Measurements from ENCODE around the gene PIAS1.
"Not testable (repeated sequence)": the region's sequence is repeated elsewhere in the genome, so short reads cannot be mapped to it uniquely, and the experiment has no call there.

Gene PIAS1

DNA sequence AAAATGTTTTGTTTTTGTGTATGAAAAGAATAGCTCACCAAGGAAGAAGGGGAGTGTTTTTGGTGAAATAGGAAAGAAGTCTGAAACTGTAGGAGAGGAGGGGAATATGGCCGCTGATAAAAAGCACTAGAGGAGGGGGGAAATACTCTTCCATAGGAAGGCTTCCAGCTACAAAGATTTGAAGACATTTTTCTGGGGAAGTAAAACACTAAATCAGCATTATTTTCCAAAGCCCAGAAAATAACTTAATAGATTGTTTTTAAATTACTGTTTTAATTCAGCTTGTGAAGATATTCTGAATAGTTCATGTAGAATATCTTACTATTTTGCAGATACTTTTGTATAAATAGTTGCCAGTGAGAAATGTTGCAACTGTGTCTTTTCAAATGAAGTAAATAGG, 96.1 kb downstream of the PIAS1 start:
- Histone ChIP-seq H3K36me3 (ENCODE audit: control insufficient read depth, insufficient read depth, low read length) (peaks cover 9% of the 10 kb centered on the region), H3K4me1 (ENCODE audit: control insufficient read depth, insufficient read depth, low read length, poor library complexity, severe bottlenecking) (no peaks in the 10 kb centered on the region), H3K27ac (ENCODE audit: low read depth, low read length, severe bottlenecking) (no peak overlapping the region), H3K4me3 (ENCODE audit: extremely low read depth, insufficient read depth, low read length, poor library complexity, severe bottlenecking) (no peak overlapping the region), H3K9me3 (ENCODE audit: control insufficient read depth, low read length) (no peaks in the 10 kb centered on the region)
- WGBS, 2 experiments (ENCODE audit: insufficient coverage in 2 of 2), result no CpG with 5 or more reads among the region's 1 CpG

- H3K9me3 ChIP-seq (ENCODE audit: control insufficient read depth, low read length), result no peaks in the 10 kb centered on the region
- H3K4me1 ChIP-seq (ENCODE audit: control insufficient read depth, insufficient read depth, low read length, poor library complexity, severe bottlenecking), result no peaks in the 10 kb centered on the region
- H3K36me3 ChIP-seq (ENCODE audit: control insufficient read depth, insufficient read depth, low read length), result peaks cover 9% of the 10 kb centered on the region
- no CpG with 5 or more reads among the region's 1 CpG for WGBS, 2 experiments (ENCODE audit: insufficient coverage in 2 of 2)
- no peak overlapping the region for H3K4me3 ChIP-seq (ENCODE audit: extremely low read depth, insufficient read depth, low read length, poor library complexity, severe bottlenecking)
- no peak overlapping the region for H3K27ac ChIP-seq (ENCODE audit: low read depth, low read length, severe bottlenecking)
Observed at GRCh38 chr15:68151277-68151676, 97.2 kb downstream of the PIAS1 start.

DNA sequence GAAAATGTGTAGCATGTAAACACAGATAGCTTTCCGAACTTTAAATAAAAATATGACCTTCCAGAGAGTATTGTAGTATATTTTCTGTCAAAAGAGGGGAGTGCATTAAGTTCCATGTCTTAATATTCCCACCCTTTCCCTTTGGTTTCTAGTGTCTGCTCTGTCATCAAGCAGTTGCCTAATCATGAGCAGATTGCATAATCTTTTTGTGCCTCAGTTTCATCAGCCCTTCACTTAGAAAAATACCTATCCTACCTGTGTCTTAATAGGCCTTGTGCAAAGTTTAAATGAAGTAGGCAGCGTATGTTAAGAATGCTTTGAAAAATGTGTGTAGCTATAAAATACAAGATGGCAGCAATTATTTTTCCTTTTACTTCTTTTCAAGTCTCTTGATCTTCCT, 98.2 kb downstream of the PIAS1 start:
- no peaks in the 10 kb centered on the region for H3K9me3 ChIP-seq (ENCODE audit: control insufficient read depth, low read length)
- H3K36me3 ChIP-seq (ENCODE audit: control insufficient read depth, insufficient read depth, low read length), result peaks cover 16% of the 10 kb centered on the region
- H3K27ac ChIP-seq (ENCODE audit: low read depth, low read length, severe bottlenecking), result no peak overlapping the region
- H3K4me3 ChIP-seq (ENCODE audit: extremely low read depth, insufficient read depth, low read length, poor library complexity, severe bottlenecking), result no peak overlapping the region
- WGBS, 2 experiments (ENCODE audit: insufficient coverage in 2 of 2), result no CpG with 5 or more reads among the region's 2 CpGs
- H3K4me1 ChIP-seq (ENCODE audit: control insufficient read depth, insufficient read depth, low read length, poor library complexity, severe bottlenecking), result no peaks in the 10 kb centered on the region

DNA sequence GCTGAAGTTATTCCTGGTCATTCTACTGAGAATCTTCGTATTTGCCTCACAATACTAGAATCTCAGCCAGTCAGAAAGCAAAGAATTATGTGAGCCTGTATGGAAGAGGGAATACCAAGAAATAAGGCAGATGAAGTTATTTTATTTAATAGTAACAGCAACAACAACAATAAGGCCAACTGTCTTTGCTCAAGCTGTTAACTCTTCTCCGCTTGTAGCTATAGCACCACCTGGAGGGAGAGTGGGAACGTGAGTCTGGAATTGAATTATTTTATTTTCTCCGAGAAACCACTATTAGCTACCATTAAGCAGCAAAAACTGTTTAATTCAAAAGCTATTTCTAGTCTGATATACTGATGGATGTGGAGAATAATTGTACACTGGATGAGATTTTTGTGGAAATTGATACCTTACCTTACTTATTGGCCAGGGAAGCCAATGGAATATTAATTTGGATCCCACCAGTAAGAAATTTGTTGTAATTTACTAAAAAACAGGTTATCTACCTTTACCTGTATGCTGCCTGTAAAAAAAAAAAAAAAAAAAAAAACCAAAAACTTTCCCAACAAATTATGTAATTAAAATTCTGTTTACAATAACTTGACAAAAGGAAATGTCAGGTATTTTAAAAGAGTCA, 100.9 kb downstream of the PIAS1 start:
- WGBS, 2 experiments (ENCODE audit: insufficient coverage in 2 of 2), result no CpG with 5 or more reads among the region's 4 CpGs
- no peaks in the 10 kb centered on the region for H3K4me1 ChIP-seq (ENCODE audit: control insufficient read depth, insufficient read depth, low read length, poor library complexity, severe bottlenecking)
- H3K4me3 ChIP-seq (ENCODE audit: extremely low read depth, insufficient read depth, low read length, poor library complexity, severe bottlenecking), result no peak overlapping the region
- no peak overlapping the region for H3K27ac ChIP-seq (ENCODE audit: low read depth, low read length, severe bottlenecking)
- H3K9me3 ChIP-seq (ENCODE audit: control insufficient read depth, low read length), result no peaks in the 10 kb centered on the region
- H3K36me3 ChIP-seq (ENCODE audit: control insufficient read depth, insufficient read depth, low read length), result peaks cover 26% of the 10 kb centered on the region

DNA sequence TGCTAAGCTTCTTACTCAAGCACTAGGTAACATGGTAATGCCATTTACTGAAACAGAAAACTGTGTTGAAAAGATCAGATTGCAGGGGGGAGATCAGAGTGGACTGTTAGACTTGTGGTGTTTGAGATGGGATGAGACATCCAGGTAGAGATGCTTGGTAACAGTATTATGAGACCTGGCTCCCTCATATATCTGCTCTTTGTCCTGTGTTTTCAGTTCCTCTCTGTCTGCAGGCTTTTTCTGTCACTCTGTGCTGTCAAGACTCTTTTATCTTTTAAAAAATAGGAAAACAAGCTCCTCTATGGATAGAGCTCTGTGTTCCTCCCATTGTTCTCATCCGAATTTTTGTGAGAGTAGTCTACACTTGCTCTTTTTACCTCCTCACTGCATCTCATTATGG, 103.0 kb downstream of the PIAS1 start:
- no peak overlapping the region for H3K4me3 ChIP-seq (ENCODE audit: extremely low read depth, insufficient read depth, low read length, poor library complexity, severe bottlenecking)
- no peaks in the 10 kb centered on the region for H3K9me3 ChIP-seq (ENCODE audit: control insufficient read depth, low read length)
- no peaks in the 10 kb centered on the region for H3K4me1 ChIP-seq (ENCODE audit: control insufficient read depth, insufficient read depth, low read length, poor library complexity, severe bottlenecking)
- H3K27ac ChIP-seq (ENCODE audit: low read depth, low read length, severe bottlenecking), result no peak overlapping the region
- no CpG with 5 or more reads among the region's 1 CpG for WGBS, 2 experiments (ENCODE audit: insufficient coverage in 2 of 2)
- peaks cover 37% of the 10 kb centered on the region for H3K36me3 ChIP-seq (ENCODE audit: control insufficient read depth, insufficient read depth, low read length)

DNA sequence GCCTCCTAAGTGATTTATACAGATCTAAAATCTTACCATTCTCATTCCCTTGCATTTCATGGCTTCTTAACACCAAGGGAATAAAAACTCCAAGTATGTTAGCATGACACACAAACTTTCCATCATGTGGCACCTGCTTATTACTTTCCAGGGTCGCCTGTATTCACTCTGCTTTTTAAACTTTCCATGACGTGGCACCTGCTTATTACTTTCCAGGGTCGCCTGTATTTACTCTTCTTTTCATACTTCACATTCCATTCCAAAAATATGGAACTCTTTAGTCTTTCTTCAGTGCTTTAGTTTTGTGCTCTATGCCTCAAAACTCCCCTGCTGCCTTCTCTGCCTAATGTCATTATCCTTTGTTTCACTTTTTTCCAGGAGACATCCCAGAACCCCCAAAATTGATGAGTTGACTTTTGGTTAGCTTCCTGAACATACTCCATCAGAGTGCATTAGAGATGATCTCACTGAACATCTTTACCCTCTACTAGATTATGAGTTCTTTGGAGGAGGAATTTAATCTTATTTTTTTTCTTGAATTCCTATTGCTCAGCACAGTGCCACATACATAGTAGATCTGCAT, 104.0 kb downstream of the PIAS1 start:
- no peak overlapping the region for H3K27ac ChIP-seq (ENCODE audit: low read depth, low read length, severe bottlenecking)
- peaks cover 47% of the 10 kb centered on the region for H3K36me3 ChIP-seq (ENCODE audit: control insufficient read depth, insufficient read depth, low read length)
- no peaks in the 10 kb centered on the region for H3K4me1 ChIP-seq (ENCODE audit: control insufficient read depth, insufficient read depth, low read length, poor library complexity, severe bottlenecking)
- H3K4me3 ChIP-seq (ENCODE audit: extremely low read depth, insufficient read depth, low read length, poor library complexity, severe bottlenecking), result no peak overlapping the region
- H3K9me3 ChIP-seq (ENCODE audit: control insufficient read depth, low read length), result no peaks in the 10 kb centered on the region
- WGBS, 2 experiments (ENCODE audit: insufficient coverage in 2 of 2), result 87 to 89% methylated on average over 3 of the region's 3 CpGs

DNA sequence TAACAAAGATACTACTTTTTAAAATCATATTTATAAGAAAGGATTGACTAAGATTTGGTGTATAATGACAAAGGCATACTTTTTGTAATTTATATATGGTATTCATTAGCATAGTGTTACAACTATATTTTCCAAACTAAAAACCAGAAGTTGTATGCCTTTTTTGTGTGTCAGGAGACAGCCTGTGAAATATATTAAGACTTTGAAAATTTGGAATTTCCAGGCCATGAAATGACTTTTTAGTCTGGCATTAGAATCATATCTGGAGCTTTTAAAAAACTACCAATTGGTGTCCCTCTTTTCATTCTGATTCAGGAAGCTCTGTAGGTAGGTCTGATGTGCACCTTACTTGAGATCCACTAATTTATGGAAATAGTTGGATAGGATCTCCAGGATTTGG, 109.1 kb downstream of the PIAS1 start:
- Histone ChIP-seq H3K27ac (ENCODE audit: low read depth, low read length, severe bottlenecking) (no peak overlapping the region), H3K9me3 (ENCODE audit: control insufficient read depth, low read length) (no peaks in the 10 kb centered on the region), H3K4me3 (ENCODE audit: extremely low read depth, insufficient read depth, low read length, poor library complexity, severe bottlenecking) (no peak overlapping the region), H3K4me1 (ENCODE audit: control insufficient read depth, insufficient read depth, low read length, poor library complexity, severe bottlenecking) (no peaks in the 10 kb centered on the region), H3K36me3 (ENCODE audit: control insufficient read depth, insufficient read depth, low read length) (peaks cover 36% of the 10 kb centered on the region)

DNA sequence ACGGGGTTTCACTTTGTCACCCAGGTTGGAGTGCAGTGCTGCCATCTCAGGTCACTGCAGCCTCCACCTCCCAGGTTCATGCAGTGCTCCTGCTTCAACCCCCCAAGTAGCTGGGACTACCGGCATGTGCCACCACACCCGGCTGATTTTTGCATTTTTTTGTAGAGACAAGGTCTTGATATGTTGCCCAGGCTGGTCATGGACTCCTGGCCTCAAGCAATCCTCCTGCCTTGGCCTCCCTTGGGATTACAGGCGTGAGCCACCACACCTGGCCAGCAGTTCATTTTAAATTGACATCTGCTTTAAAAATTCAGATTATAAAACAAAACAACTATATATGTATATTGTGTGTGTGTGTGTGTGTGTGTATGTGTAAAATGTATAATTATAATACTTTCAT, 112.7 kb downstream of the PIAS1 start:
- Histone ChIP-seq H3K36me3 (ENCODE audit: control insufficient read depth, insufficient read depth, low read length) (peaks cover 23% of the 10 kb centered on the region), H3K27ac (ENCODE audit: low read depth, low read length, severe bottlenecking) (no peak overlapping the region), H3K4me1 (ENCODE audit: control insufficient read depth, insufficient read depth, low read length, poor library complexity, severe bottlenecking) (no peaks in the 10 kb centered on the region), H3K4me3 (ENCODE audit: extremely low read depth, insufficient read depth, low read length, poor library complexity, severe bottlenecking) (no peak overlapping the region), H3K9me3 (ENCODE audit: control insufficient read depth, low read length) (no peaks in the 10 kb centered on the region)
- 80 to 90% methylated on average over 2 to 3 of the region's 4 CpGs for WGBS, 2 experiments (ENCODE audit: insufficient coverage in 2 of 2)

DNA sequence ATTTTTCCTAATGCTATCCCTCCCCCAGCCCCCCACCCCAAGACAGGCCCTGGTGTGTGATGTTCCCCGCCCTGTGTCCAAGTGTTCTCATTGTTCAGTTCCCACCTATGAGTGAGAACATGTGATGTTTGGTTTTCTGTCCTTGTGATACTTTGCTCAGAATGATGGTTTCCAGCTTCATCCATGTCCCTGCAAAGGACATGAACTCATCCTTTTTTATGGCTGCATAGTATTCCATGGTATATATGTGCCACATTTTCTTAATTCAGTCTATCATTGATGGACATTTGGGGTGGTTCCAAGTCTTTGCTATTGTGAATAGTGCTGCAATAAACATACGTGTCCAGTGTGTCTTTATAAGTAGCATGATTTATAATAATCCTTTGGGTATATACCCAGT, 117.9 kb downstream of the PIAS1 start:
- peaks cover 37% of the 10 kb centered on the region for H3K36me3 ChIP-seq (ENCODE audit: control insufficient read depth, insufficient read depth, low read length)
- H3K4me1 ChIP-seq (ENCODE audit: control insufficient read depth, insufficient read depth, low read length, poor library complexity, severe bottlenecking); H3K4me3 ChIP-seq (ENCODE audit: extremely low read depth, insufficient read depth, low read length, poor library complexity, severe bottlenecking); H3K27ac ChIP-seq (ENCODE audit: low read depth, low read length, severe bottlenecking); H3K9me3 ChIP-seq (ENCODE audit: control insufficient read depth, low read length): not testable (repeated sequence)
- whole genome bisulfite sequencing, 2 experiments (ENCODE audit: insufficient coverage in 2 of 2), result no CpG with 5 or more reads among the region's 2 CpGs

DNA sequence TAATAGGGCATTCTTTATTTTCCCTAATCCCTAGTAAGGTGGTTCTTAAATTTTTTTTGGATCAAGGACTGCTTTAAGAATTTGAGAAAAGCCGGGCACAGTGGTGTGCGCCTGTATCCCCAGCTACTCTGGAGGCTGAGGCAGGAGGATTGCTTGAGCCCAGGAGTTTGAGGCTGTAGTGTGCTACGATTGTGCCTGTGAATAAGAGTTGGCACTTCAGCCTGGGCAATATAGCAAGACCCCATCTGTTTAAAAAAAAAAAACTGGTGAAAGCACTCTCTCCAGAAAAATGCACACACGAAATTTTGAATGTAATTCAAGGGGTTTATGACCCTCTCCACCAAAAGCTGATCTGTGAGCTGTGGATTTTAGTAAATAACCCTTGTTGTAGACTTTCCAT, 119.0 kb downstream of the PIAS1 start:
- Histone ChIP-seq H3K9me3 (ENCODE audit: control insufficient read depth, low read length) (no peaks in the 10 kb centered on the region), H3K4me1 (ENCODE audit: control insufficient read depth, insufficient read depth, low read length, poor library complexity, severe bottlenecking) (no peaks in the 10 kb centered on the region), H3K4me3 (ENCODE audit: extremely low read depth, insufficient read depth, low read length, poor library complexity, severe bottlenecking) (no peak overlapping the region), H3K36me3 (ENCODE audit: control insufficient read depth, insufficient read depth, low read length) (peaks cover 44% of the 10 kb centered on the region), H3K27ac (ENCODE audit: low read depth, low read length, severe bottlenecking) (no peak overlapping the region)
- WGBS, 2 experiments (ENCODE audit: insufficient coverage in 2 of 2), result 92 to 93% methylated on average over 2 to 3 of the region's 4 CpGs

GRCh38 chr15:68175526-68175925, 121.4 kb downstream of the PIAS1 start:
- H3K27ac ChIP-seq (ENCODE audit: low read depth, low read length, severe bottlenecking), result no peak overlapping the region
- no peak overlapping the region for H3K4me3 ChIP-seq (ENCODE audit: extremely low read depth, insufficient read depth, low read length, poor library complexity, severe bottlenecking)
- WGBS, 2 experiments (ENCODE audit: insufficient coverage in 2 of 2), result 80% methylated on average over 1 of the region's 2 CpGs; no CpG with 5 or more reads in 1 of the 2 experiments
- peaks cover 47% of the 10 kb centered on the region for H3K36me3 ChIP-seq (ENCODE audit: control insufficient read depth, insufficient read depth, low read length)
- H3K4me1 ChIP-seq (ENCODE audit: control insufficient read depth, insufficient read depth, low read length, poor library complexity, severe bottlenecking), result no peaks in the 10 kb centered on the region
- no peaks in the 10 kb centered on the region for H3K9me3 ChIP-seq (ENCODE audit: control insufficient read depth, low read length)
